K562 (cell line): Measurements from ENCODE around the gene ARHGAP4. TPM values are rescaled to one million over a fixed set of nuclear protein-coding genes. Genes with fewer than 3 reads are reported as not detected.

Experiments used
- ATAC-seq: fragments of 200-7000 bp; cut with Tn5 transposase; 3 replicates; pipeline ENCODE4 v1.9.1; 2020; ENCODE audit warnings: moderate library complexity
- BruUV-seq: library from RNA; stranded (reverse); fragments of 400-500 nt; replicated peaks from 2 replicates; lab custom pipeline; 2021; lab: Mats Ljungman, UMichigan
- CTCF ChIA-PET: fragments of 300-600 bp; formaldehyde crosslinking; extraction: SDS; loops from one replicate; lab custom pipeline; 2021; ENCODE audit warnings: low intra/inter-chr PET ratio; lab: Yijun Ruan, JAX
- POLR2A ChIA-PET: fragments of 300-600, 350-650 bp; sonication (Branson Sonifier 250); formaldehyde crosslinking; extraction: SDS; loops from one replicate; lab custom pipeline; 2021; ENCODE audit warnings: antibody characterized with exemption, inconsistent platforms; lab: Yijun Ruan, JAX
- DNase-seq, 4 experiments: peaks; one replicate each; pipeline versions ENCODE4 v3.0.0 to v3.0.0-alpha.2; 2011 to 2018; ENCODE audit warnings: low spot score in 3 of 4, mixed read lengths in 3 of 4; ENCODE audit errors: extremely low read depth in 1 of 4
- FAIRE-seq: peaks from 2 replicates; lab custom pipeline; 2011; peaks lifted over from hg19 to GRCh38; lab: Jason Lieb, UNC
- H2AFZ ChIP-seq: 2 replicates; pipeline ENCODE4 v1.6.0; 2011; ENCODE audit warnings: low read depth, low read length, control low read depth, inconsistent platforms
- H3K27ac ChIP-seq: fragments of 200-600 bp; 3 replicates; pipeline ENCODE4 v1.8.0; 2011; ENCODE audit warnings: low read depth, mild to moderate bottlenecking, control low read depth, inconsistent platforms, low read length, moderate library complexity, mixed read lengths; ENCODE audit errors: extremely low read depth
- H3K27me3 ChIP-seq, 2 experiments: fragments of 300-600 bp in 1 of 2; 2 replicates in 1 of 2; 3 replicates in 1 of 2; pipeline versions ENCODE4 v1.6.0 to v1.8.0; 2011; ENCODE audit warnings: inconsistent platforms in 2 of 2, low read length in 2 of 2, mild to moderate bottlenecking in 1 of 2, mixed read lengths in 1 of 2, moderate library complexity in 1 of 2; ENCODE audit not compliant: control insufficient read depth in 2 of 2, insufficient read depth in 2 of 2
- H3K36me3 ChIP-seq: fragments of 300-600 bp; 3 replicates; pipeline ENCODE4 v1.8.0; 2011; ENCODE audit warnings: mild to moderate bottlenecking, low read length, inconsistent platforms; ENCODE audit not compliant: control insufficient read depth, insufficient read depth
- H3K4me1 ChIP-seq, 2 experiments: fragments of 200-600 bp in 1 of 2; replicated peaks in 1 of 2; 2 replicates in 1 of 2; 3 replicates in 1 of 2; pipeline versions ENCODE4 v1.5.1 to v1.8.0; 2011; ENCODE audit warnings: inconsistent platforms in 2 of 2, low read length in 2 of 2, mild to moderate bottlenecking in 1 of 2, mixed read lengths in 1 of 2, moderate library complexity in 1 of 2; ENCODE audit not compliant: control insufficient read depth in 2 of 2, insufficient read depth in 2 of 2
- H3K4me2 ChIP-seq: 2 replicates; pipeline ENCODE4 v1.6.1; 2011; ENCODE audit warnings: low read length, control low read depth, inconsistent platforms, mixed read lengths; ENCODE audit not compliant: insufficient read depth
- H3K4me3 ChIP-seq: fragments of 200-600 bp; sonication (generic), shearing (Covaris generic); 2 replicates; pipeline ENCODE4 v1.5.1; 2016; ENCODE audit warnings: control low read depth, inconsistent platforms
- H3K79me2 ChIP-seq: fragments of 200-600 bp; 3 replicates; pipeline ENCODE4 v1.8.0; 2011; ENCODE audit warnings: low read length, inconsistent platforms; ENCODE audit not compliant: control insufficient read depth, insufficient read depth
- H3K9ac ChIP-seq, 2 experiments: 2 replicates each; pipeline versions ENCODE4 v1.6.0 to v1.6.1; 2011; ENCODE audit warnings: low read depth in 2 of 2, low read length in 2 of 2, control low read depth in 1 of 2, inconsistent platforms in 1 of 2, mild to moderate bottlenecking in 1 of 2, mixed read lengths in 1 of 2; ENCODE audit not compliant: insufficient read depth in 1 of 2
- H3K9me1 ChIP-seq: one replicate; pipeline ENCODE4 v1.6.0; 2011; ENCODE audit warnings: inconsistent platforms, mild to moderate bottlenecking, low read length, moderate library complexity; ENCODE audit not compliant: control insufficient read depth, insufficient read depth
- H3K9me3 ChIP-seq: replicated peaks from 2 replicates; pipeline ENCODE4 v1.5.1; 2011; ENCODE audit warnings: low read depth, low read length, inconsistent platforms; ENCODE audit not compliant: control insufficient read depth, insufficient read depth
- H4K20me1 ChIP-seq: replicated peaks from 2 replicates; pipeline ENCODE4 v1.6.1; 2011; ENCODE audit warnings: low read length, inconsistent platforms, mixed read lengths; ENCODE audit not compliant: control insufficient read depth, insufficient read depth
- FOXK1 ChIP-seq: sonication (generic); formaldehyde crosslinking; IDR thresholded peaks from 2 replicates; pipeline ENCODE4 v1.8.0; 2022; ENCODE audit warnings: missing genetic modification reagents, mild to moderate bottlenecking, borderline replicate concordance
- HMG20B ChIP-seq: fragments of 250-450 bp; sonication (Bioruptor Pico); IDR thresholded peaks from 2 replicates; pipeline ENCODE4 v1.5.0; 2021; ENCODE audit warnings: mild to moderate bottlenecking
- LARP7 ChIP-seq: fragments of 450-650 bp; IDR thresholded peaks from 2 replicates; pipeline ENCODE4 v1.6.1; 2016
- SNIP1 ChIP-seq: fragments of 450-650 bp; IDR thresholded peaks from 2 replicates; pipeline ENCODE4 v1.7.1; 2017; ENCODE audit warnings: low read depth, mild to moderate bottlenecking
- SNRNP70 ChIP-seq: fragments of 200-400 bp; formaldehyde crosslinking; optimal IDR thresholded peaks from 2 replicates; pipeline ENCODE3; 2017; ENCODE audit warnings: low read depth, low read length
- ZNF282 ChIP-seq: sonication (generic); formaldehyde crosslinking; IDR thresholded peaks from 2 replicates; pipeline ENCODE4 v1.8.1; 2023; ENCODE audit warnings: missing genetic modification reagents
- WGBS: fragments of 100-300 bp; shearing (Covaris generic); methylation state at CpG from one replicate; pipeline ENCODE4 v1.1.6; 2016; ENCODE audit warnings: low coverage, mixed read lengths; ENCODE audit not compliant: insufficient coverage; ENCODE audit errors: missing lambda C conversion rate; 5-methylcytosine and 5-hydroxymethylcytosine counted together
- in situ Hi-C: fragments of 300-500 bp; cut with MboI; formaldehyde crosslinking; loops from 4 replicates; pipeline ENCODE4 v1.15.0; 2018; ENCODE audit warnings: inconsistent platforms, mixed read lengths
- intact Hi-C: fragments of 100-400 bp; cut with micrococcal nuclease; formaldehyde crosslinking; loops from 2 replicates; pipeline ENCODE4 v1.14.2; 2022
- polyA plus RNA-seq, 8 experiments: library from polyadenylated mRNA; depleted of rRNA in 4 of 8; stranded (reverse) in 5 of 8; unstranded in 3 of 8; fragments of >200 nt; fragmentation: Nextera tagmentation in 2 of 8; fragmentation: Illumina TruSeq in 1 of 8; extraction: Ambion mirVana in 2 of 8; extraction: Trizol in 1 of 8; gene quantifications; 2 replicates each; pipeline versions ENCODE4 v1.2.1 to v1.2.3, GENCODE V29; 2011 to 2014; ENCODE audit warnings: inconsistent platforms in 1 of 8, missing spikeins in 1 of 8
- total RNA-seq, 7 experiments: library from RNA; depleted of rRNA in 6 of 7; stranded (reverse); fragments of >200 nt in 6 of 7; fragmentation: Illumina TruSeq in 2 of 7; extraction: Trizol in 2 of 7; gene quantifications; 2 replicates each; pipeline versions ENCODE4 v1.2.1 to v1.2.3, GENCODE V29; 2011 to 2021; ENCODE audit warnings: low replicate concordance in 1 of 7
- TF ChIP-seq, protein P1 (sequence below): fragments of 250-450 bp; sonication (Bioruptor Pico); IDR thresholded peaks from 2 replicates; pipeline ENCODE4 v1.8.0; 2022; ENCODE audit warnings: moderate library complexity, mild to moderate bottlenecking, inconsistent platforms
- TF ChIP-seq, protein P2 (sequence below): sonication (generic); formaldehyde crosslinking; IDR thresholded peaks from 2 replicates; pipeline ENCODE4 v1.8.0; 2023; ENCODE audit warnings: missing genetic modification reagents, mild to moderate bottlenecking, borderline replicate concordance
- TF ChIP-seq, protein P3 (sequence below): fragments of 450-650 bp; IDR thresholded peaks from 2 replicates; pipeline ENCODE4 v1.6.1; 2018; ENCODE audit not compliant: partially characterized antibody
- TF ChIP-seq, protein P4 (sequence below): IDR thresholded peaks from 2 replicates; pipeline ENCODE4 v1.6.1; 2016; ENCODE audit warnings: missing genetic modification characterization, missing compliant biosample characterization

The ARHGAP4 gene
- total and polyA plus RNA-seq, 9 of the 15 experiments (the other 6 are each of a cell fraction or from before 2014, with no cell fraction given), result 0.30 to 81.8 (median 13.5) TPM

DNA sequence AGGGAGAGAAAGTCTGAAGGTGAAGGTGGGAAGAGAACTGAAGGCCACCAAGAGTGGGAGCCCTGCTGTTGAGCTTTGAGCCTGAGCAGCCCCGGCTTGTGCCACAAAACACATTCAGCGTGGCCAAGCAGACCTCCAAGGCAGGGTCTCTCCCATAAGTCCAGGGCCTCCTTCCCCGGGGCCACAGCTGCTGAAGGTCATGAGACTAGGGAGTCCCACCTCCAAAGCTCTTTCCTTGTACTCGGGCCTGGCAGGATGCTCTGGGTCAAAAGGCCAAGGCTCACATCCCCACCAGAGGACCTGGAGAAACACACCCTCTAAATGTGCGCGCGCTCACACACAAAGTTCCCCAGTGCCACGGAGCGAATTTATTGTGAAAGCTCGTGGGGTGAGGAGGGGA lies 3.5 kb upstream of the ARHGAP4 start:
- Histone ChIP-seq H3K27ac (peak overlapping the region; percentile 46; the same call in 2 of the 3 replicates), H3K36me3 (peaks cover 53% of the 10 kb centered on the region), H4K20me1 (no peaks in the 10 kb centered on the region), H3K79me2 (peaks cover 62% of the 10 kb centered on the region), H3K4me3 (no peak overlapping the region), H3K9me3 (no peaks in the 10 kb centered on the region), H3K4me1 (peaks cover 28 to 65% of the 10 kb centered on the region in 2 experiments; a peak in 4 of 5 replicates), H3K27me3 (no peaks in the 10 kb centered on the region), H2AFZ (no peak overlapping the region), H3K9ac (peak overlapping the region in 1 of 2 experiments; percentile 49; a peak in 2 of 4 replicates), H3K4me2 (peak overlapping the region; percentile 29; the same call in 1 of the 2 replicates), H3K9me1 (no peaks in the 10 kb centered on the region)
- in situ Hi-C loops, result no loop called here
- no peak for ATAC-seq
- intact Hi-C loops, result loop anchor here (5.0 kb wide), 1 partner anchor 162 kb away; no protein-coding TSS in a partner anchor
- 72% methylated on average over 10 of the region's 10 CpGs for whole genome bisulfite sequencing
- no peak for DNase-seq
- BruUV-seq, result no TSS peak
- FAIRE-seq, result no peak
- ChIA-PET CTCF (no interaction called here), POLR2A (interaction anchor here (0.6 to 0.9 kb wide), 2 partner anchors 36 to 215 kb away, joined by 3 to 4 read pairs; no protein-coding TSS in a partner anchor)
- TF ChIP-seq, protein P1, sequence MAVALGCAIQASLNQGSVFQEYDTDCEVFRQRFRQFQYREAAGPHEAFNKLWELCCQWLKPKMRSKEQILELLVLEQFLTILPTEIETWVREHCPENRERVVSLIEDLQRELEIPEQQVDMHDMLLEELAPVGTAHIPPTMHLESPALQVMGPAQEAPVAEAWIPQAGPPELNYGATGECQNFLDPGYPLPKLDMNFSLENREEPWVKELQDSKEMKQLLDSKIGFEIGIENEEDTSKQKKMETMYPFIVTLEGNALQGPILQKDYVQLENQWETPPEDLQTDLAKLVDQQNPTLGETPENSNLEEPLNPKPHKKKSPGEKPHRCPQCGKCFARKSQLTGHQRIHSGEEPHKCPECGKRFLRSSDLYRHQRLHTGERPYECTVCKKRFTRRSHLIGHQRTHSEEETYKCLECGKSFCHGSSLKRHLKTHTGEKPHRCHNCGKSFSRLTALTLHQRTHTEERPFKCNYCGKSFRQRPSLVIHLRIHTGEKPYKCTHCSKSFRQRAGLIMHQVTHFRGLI (CRISPR knock-in tag), result no peak
- TF ChIP-seq, protein P2, sequence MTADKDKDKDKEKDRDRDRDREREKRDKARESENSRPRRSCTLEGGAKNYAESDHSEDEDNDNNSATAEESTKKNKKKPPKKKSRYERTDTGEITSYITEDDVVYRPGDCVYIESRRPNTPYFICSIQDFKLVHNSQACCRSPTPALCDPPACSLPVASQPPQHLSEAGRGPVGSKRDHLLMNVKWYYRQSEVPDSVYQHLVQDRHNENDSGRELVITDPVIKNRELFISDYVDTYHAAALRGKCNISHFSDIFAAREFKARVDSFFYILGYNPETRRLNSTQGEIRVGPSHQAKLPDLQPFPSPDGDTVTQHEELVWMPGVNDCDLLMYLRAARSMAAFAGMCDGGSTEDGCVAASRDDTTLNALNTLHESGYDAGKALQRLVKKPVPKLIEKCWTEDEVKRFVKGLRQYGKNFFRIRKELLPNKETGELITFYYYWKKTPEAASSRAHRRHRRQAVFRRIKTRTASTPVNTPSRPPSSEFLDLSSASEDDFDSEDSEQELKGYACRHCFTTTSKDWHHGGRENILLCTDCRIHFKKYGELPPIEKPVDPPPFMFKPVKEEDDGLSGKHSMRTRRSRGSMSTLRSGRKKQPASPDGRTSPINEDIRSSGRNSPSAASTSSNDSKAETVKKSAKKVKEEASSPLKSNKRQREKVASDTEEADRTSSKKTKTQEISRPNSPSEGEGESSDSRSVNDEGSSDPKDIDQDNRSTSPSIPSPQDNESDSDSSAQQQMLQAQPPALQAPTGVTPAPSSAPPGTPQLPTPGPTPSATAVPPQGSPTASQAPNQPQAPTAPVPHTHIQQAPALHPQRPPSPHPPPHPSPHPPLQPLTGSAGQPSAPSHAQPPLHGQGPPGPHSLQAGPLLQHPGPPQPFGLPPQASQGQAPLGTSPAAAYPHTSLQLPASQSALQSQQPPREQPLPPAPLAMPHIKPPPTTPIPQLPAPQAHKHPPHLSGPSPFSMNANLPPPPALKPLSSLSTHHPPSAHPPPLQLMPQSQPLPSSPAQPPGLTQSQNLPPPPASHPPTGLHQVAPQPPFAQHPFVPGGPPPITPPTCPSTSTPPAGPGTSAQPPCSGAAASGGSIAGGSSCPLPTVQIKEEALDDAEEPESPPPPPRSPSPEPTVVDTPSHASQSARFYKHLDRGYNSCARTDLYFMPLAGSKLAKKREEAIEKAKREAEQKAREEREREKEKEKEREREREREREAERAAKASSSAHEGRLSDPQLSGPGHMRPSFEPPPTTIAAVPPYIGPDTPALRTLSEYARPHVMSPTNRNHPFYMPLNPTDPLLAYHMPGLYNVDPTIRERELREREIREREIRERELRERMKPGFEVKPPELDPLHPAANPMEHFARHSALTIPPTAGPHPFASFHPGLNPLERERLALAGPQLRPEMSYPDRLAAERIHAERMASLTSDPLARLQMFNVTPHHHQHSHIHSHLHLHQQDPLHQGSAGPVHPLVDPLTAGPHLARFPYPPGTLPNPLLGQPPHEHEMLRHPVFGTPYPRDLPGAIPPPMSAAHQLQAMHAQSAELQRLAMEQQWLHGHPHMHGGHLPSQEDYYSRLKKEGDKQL (CRISPR knock-in tag), result no peak
- TF ChIP-seq SNRNP70, result no peak
- TF ChIP-seq, protein P3, sequence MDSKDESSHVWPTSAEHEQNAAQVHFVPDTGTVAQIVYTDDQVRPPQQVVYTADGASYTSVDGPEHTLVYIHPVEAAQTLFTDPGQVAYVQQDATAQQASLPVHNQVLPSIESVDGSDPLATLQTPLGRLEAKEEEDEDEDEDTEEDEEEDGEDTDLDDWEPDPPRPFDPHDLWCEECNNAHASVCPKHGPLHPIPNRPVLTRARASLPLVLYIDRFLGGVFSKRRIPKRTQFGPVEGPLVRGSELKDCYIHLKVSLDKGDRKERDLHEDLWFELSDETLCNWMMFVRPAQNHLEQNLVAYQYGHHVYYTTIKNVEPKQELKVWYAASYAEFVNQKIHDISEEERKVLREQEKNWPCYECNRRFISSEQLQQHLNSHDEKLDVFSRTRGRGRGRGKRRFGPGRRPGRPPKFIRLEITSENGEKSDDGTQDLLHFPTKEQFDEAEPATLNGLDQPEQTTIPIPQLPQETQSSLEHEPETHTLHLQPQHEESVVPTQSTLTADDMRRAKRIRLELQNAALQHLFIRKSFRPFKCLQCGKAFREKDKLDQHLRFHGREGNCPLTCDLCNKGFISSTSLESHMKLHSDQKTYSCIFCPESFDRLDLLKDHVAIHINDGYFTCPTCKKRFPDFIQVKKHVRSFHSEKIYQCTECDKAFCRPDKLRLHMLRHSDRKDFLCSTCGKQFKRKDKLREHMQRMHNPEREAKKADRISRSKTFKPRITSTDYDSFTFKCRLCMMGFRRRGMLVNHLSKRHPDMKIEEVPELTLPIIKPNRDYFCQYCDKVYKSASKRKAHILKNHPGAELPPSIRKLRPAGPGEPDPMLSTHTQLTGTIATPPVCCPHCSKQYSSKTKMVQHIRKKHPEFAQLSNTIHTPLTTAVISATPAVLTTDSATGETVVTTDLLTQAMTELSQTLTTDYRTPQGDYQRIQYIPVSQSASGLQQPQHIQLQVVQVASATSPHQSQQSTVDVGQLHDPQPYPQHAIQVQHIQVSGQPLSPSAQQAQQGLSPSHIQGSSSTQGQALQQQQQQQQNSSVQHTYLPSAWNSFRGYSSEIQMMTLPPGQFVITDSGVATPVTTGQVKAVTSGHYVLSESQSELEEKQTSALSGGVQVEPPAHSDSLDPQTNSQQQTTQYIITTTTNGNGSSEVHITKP, result no peak
- no peak for TF ChIP-seq ZNF282 (CRISPR knock-in tag)
- no peak for TF ChIP-seq LARP7
- no peak for TF ChIP-seq HMG20B (CRISPR knock-in tag)
- no peak for TF ChIP-seq SNIP1
- TF ChIP-seq, protein P4, sequence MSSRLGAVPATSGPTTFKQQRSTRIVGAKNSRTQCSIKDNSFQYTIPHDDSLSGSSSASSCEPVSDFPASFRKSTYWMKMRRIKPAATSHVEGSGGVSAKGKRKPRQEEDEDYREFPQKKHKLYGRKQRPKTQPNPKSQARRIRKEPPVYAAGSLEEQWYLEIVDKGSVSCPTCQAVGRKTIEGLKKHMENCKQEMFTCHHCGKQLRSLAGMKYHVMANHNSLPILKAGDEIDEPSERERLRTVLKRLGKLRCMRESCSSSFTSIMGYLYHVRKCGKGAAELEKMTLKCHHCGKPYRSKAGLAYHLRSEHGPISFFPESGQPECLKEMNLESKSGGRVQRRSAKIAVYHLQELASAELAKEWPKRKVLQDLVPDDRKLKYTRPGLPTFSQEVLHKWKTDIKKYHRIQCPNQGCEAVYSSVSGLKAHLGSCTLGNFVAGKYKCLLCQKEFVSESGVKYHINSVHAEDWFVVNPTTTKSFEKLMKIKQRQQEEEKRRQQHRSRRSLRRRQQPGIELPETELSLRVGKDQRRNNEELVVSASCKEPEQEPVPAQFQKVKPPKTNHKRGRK, result no peak
- no peak for TF ChIP-seq FOXK1
